GM21515 (cell line): ENCODE results near the gene THOC6.
"Not testable (repeated sequence)": the region's sequence is repeated elsewhere in the genome, so short reads cannot be mapped to it uniquely, and the experiment has no call there.

Source experiments
- ATAC-seq: cut with Tn5 transposase; IDR thresholded peaks from one replicate; pipeline ENCODE4 v1.9.1; 2021; ENCODE audit not compliant: unreplicated experiment

THOC6 gene

GRCh38 chr16:3069146-3069545, 45.3 kb downstream of the THOC6 start:
- not testable (repeated sequence) for ATAC-seq

DNA sequence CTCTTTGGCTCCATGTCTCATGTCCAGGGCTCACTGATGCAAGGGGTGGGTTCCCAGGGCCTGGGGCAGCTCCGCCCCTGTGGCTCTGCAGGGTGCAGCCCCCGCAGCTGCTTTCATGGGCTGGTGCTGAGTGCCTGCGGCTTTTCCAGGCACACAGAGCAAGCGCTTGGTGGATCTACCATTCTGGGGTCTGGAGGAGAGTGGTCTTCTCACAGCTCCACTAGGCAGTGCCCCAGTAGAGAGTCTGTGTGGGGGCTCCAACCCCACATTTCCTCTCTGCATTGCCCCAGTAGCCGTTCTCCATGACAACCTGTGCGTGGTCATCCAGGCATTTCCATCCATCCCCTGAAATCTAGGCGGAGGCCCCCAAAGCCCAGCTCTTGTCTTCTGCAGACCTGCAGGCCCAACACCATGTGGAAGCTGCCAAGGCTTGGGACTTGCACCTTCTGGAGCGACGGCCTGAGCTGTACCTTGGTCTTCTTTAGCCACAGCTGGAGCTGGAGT, 46.8 kb downstream of the THOC6 start:
- ATAC-seq, result no peak

DNA sequence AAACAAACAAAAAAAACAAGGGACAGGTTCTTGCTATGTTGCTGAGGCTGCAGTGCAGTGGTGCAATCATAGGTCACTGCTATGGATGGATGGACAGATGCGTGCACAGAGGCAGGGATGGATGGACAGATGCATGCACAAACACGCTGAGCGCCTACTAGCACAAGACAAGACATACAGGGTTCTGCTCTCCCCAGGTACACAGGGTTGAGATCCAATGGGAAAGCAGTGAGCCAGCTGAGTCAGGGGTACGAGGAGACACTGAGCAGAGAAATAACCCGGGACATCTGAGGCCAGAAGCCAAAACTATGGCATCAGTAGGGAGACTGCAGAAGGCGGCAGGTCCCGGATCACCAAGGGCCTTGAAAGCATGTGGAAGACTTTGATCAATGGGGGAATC, 47.8 kb downstream of the THOC6 start:
- no peak for ATAC-seq

DNA sequence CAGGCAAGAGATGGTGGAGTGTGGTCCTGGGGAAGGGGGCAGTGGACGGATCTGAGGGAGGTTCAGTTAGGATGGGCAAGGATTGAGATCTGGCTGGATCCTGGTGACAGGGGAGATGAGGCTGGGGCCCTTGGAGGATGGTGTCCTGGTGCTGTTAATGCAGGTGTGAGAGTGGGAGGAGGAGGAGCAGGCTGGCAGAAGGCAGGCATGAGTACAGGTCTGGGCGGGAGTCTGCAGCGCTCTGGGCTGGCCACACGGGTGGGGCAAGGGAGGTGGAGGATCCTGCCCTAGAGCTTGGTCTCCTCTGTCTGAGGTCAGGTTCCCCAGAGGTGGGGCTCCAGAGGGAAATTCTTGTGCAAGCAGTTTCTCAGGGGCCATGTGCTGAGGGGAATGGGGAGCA, 48.3 kb downstream of the THOC6 start:
- not testable (repeated sequence) for ATAC-seq

DNA sequence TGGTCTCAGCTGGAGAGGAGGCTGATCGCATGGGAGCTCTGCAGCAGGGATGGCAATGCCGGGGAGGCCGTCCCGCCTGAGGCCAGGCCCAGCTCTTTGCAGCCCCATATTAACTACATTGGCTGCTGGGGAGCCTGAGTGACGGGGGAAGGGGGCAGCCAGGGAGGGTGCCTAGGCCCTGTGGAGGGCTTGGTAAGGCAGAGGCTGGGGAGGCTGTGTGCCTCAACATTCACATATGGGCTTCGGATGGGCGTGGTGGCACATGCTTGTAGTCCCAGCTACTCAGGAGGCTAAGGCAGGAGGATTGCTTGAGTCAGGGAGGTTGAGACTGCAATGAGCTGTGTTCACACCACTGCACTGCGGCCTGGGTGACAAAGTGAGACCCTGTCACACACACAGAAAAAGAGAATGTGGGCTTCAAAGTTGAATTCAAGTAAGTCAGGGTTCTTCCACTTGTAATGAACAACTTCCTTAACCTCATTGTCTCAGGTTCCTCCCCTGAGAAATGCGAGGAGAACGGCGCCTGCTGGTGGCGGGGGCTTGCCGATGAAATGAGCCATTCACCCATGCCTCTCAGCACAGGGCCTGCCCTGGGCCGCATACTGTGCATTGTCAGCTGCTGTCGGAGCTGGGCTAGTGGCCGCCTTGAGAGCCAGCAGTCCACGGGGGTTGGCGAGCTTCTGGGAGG, 48.9 kb downstream of the THOC6 start:
- ATAC-seq, result not testable (repeated sequence)

- no peak for ATAC-seq
These were observed 49.6 kb downstream of the THOC6 start for GRCh38 chr16:3073448-3073847.

GRCh38 chr16:3074860-3075522, 51.2 kb downstream of the THOC6 start:
- peak; percentile 61 for ATAC-seq

DNA sequence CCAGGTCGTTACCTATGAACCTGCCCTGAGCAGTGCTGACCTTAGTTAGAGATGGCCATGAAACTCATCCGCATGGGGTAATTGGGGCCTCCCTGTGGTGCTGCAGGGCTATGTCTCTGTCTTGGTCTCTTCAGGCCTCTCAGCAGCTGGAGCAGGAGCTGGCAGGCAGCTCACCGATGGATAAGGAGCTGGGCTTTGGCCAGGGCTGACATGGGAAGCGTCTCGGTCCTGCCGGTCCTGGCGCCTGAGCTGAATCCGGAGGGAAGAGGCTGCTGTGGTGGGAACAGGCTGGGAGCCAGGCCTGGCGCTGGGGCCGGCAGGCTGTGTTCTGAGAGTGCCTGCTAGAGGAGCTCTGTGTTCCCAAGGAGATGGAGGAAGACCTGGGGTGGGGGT, 51.7 kb downstream of the THOC6 start:
- no peak for ATAC-seq

GRCh38 chr16:3075946-3076345, 52.1 kb downstream of the THOC6 start:
- ATAC-seq, result not testable (repeated sequence)

DNA sequence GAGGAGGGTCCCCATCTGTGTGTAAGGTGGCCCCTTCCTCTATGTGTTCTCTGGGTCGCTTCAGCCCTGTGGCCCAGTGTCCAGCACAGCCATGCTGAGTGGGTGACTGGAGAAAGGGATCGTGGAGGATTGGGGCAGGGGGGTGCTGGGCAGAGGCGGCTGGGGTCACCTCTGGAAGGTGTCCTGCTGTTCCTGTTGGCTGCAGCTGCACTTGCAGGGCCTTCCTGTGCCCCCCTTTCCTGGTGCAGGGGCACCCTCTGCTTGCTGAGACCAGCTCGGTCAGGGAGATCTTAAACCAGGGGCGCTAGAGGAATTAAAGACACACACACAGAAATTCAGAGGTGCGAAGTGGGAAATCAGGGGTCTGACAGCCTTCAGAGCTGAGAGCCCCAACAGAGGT, 52.7 kb downstream of the THOC6 start:
- ATAC-seq, result no peak
